ENCODE data around the gene LGALS3BP. TPM values are rescaled to one million over a fixed set of nuclear protein-coding genes. Genes with fewer than 3 reads are reported as not detected.
"Not testable (repeated sequence)": the region's sequence is repeated elsewhere in the genome, so short reads cannot be mapped to it uniquely, and the experiment has no call there.

LGALS3BP gene
- total and polyA plus RNA-seq, 12 donors, result 196 to 852 (median 545) TPM

- DNase-seq, result no peak
- no peak overlapping the region for H3K4me3 ChIP-seq
- no peak overlapping the region for H3K27ac ChIP-seq
- H3K4me1 ChIP-seq, result peaks cover 0 to 13% (median 8%) of the 10 kb centered on the region in 9 donors
- intact Hi-C loops (cut with DNase I), result loop anchor here in 1 of 10 donors (5.0 kb wide), 1 partner anchor 99 kb away; no protein-coding TSS in a partner anchor
- TF ChIP-seq, protein P1, sequence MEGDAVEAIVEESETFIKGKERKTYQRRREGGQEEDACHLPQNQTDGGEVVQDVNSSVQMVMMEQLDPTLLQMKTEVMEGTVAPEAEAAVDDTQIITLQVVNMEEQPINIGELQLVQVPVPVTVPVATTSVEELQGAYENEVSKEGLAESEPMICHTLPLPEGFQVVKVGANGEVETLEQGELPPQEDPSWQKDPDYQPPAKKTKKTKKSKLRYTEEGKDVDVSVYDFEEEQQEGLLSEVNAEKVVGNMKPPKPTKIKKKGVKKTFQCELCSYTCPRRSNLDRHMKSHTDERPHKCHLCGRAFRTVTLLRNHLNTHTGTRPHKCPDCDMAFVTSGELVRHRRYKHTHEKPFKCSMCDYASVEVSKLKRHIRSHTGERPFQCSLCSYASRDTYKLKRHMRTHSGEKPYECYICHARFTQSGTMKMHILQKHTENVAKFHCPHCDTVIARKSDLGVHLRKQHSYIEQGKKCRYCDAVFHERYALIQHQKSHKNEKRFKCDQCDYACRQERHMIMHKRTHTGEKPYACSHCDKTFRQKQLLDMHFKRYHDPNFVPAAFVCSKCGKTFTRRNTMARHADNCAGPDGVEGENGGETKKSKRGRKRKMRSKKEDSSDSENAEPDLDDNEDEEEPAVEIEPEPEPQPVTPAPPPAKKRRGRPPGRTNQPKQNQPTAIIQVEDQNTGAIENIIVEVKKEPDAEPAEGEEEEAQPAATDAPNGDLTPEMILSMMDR (IDR thresholded peaks at IDR 0.05), result no peak
- H3K36me3 ChIP-seq, result peaks cover 0 to 40% (median 0%) of the 10 kb centered on the region in 9 donors
- H3K27me3 ChIP-seq, result no peaks in the 10 kb centered on the region
- no peaks in the 10 kb centered on the region for H3K9me3 ChIP-seq
- WGBS, 2 donors, result 79 to 81% methylated on average over 26 of the region's 26 CpGs
- peak in 4 of 8 donors; percentile 3 to 27 (median 20) for ATAC-seq
Measured at GRCh38 chr17:78966123-78966813, 13.5 kb downstream of the LGALS3BP start.

DNA sequence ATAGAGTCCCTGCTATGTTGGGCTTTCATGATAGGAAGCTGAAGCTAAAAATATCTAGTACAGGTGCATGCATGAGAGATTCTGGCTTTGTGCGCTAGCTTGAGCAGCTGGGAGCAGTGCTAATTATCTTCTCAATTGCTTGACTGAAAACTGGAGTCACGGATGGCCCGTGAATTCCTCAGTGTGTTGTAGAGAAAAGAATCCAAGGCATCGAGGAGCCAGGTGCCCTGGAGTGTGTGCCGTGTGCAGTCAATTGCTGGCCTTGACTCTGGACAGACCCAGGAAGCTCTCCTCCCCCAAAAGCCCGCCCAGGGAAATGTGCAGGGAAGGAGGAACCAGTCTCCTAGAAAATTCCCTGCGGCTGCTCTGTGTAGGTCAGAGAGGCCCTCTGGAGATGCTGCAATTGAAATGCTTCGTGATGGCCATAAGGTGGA, 14.2 kb downstream of the LGALS3BP start:
- no peak for DNase-seq
- H3K27ac ChIP-seq, result no peak overlapping the region
- H3K27me3 ChIP-seq, result no peaks in the 10 kb centered on the region
- 72 to 77% methylated on average over 8 of the region's 8 CpGs for WGBS, 2 donors
- H3K4me3 ChIP-seq, result no peak overlapping the region
- H3K9me3 ChIP-seq, result no peaks in the 10 kb centered on the region
- intact Hi-C loops (cut with DNase I), result loop anchor here in 1 of 10 donors (5.0 kb wide), 1 partner anchor 98 kb away; no protein-coding TSS in a partner anchor
- TF ChIP-seq, protein P1 (IDR thresholded peaks at IDR 0.05), result no peak
- H3K4me1 ChIP-seq, result peaks cover 0 to 13% (median 4%) of the 10 kb centered on the region in 9 donors
- ATAC-seq, result no peak
- peaks cover 0 to 39% (median 0%) of the 10 kb centered on the region in 9 donors for H3K36me3 ChIP-seq

DNA sequence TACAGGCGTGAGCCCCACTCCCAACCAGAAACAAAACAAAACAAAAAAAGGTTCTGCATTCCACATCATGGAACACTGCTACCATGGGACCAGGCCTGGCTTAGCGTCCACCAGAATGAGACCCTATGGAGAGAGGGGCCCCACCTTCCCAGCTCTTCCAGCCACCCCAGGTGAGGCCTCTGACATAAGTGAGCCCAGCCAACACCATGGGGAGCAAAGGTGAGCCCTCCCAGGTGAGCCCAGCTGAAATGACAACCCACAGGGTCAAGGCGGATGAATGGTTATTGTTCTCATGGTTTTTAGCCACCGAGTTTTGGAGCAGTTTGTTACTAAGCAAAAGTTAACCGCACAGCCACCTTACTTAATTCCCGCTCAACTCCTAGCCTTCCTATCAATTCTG, 16.3 kb downstream of the LGALS3BP start:
- H3K4me3 ChIP-seq, result no peak overlapping the region
- intact Hi-C loops (cut with DNase I), result no loop called here
- no peaks in the 10 kb centered on the region for H3K27me3 ChIP-seq
- H3K4me1 ChIP-seq, result peaks cover 0 to 13% (median 0%) of the 10 kb centered on the region in 9 donors
- H3K27ac ChIP-seq, result no peak overlapping the region
- DNase-seq (no peak), ATAC-seq (no peak)
- 94 to 97% methylated on average over 6 of the region's 6 CpGs for WGBS, 2 donors
- no peaks in the 10 kb centered on the region for H3K9me3 ChIP-seq
- TF ChIP-seq, protein P1 (IDR thresholded peaks at IDR 0.05), result no peak
- peaks cover 0 to 18% (median 0%) of the 10 kb centered on the region in 9 donors for H3K36me3 ChIP-seq

DNA sequence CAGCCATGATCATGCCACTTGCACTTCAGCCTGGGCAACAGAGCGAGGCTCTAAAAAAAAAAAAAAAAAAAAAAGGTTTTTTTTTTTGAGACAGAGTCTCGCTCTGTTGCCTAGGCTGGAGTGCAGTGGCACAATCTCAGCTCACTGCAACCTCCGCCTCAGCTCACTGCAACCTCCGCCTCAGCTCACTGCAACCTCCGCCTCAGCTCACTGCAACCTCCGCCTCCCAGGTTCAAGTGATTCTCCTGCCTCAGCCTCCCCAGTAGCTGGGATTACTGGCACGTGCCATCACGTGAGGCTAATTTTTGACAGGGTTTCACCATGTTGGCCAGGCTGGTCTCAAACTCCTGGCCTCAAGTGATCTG, 16.8 kb downstream of the LGALS3BP start:
- DNase-seq; H3K4me3 ChIP-seq; ATAC-seq; H3K9me3 ChIP-seq; intact Hi-C loops (cut with DNase I); H3K27ac ChIP-seq; H3K27me3 ChIP-seq: not testable (repeated sequence)
- Histone ChIP-seq H3K36me3 (peaks cover 0 to 14% (median 0%) of the 10 kb centered on the region in 9 donors), H3K4me1 (peaks cover 0 to 13% (median 0%) of the 10 kb centered on the region in 9 donors)
- WGBS, 2 donors, result 94 to 97% methylated on average over 7 to 8 of the region's 8 CpGs

Measured in heart right ventricle (tissue), 16 donors.